ENCODE results near the gene DENND1A. TPM values are rescaled to one million over a fixed set of nuclear protein-coding genes. Genes with fewer than 3 reads are reported as not detected.
"Not testable (repeated sequence)": the region's sequence is repeated elsewhere in the genome, so short reads cannot be mapped to it uniquely, and the experiment has no call there.

DENND1A gene
- total RNA-seq, 1 donor from 2014 or later: 13.6 TPM

- intact Hi-C loops (cut with DNase I): no loop called here
- ATAC-seq: no peak
- DNase-seq (ENCODE audit: missing footprints): no peak
Observed at GRCh38 chr9:123656565-123656964, 273.4 kb downstream of the DENND1A start.

GRCh38 chr9:123655681-123656423 lies 274.1 kb downstream of the DENND1A start:
- DNase-seq (ENCODE audit: missing footprints) (no peak), ATAC-seq (peak; percentile 13)
- intact Hi-C loops (cut with DNase I): no loop called here

- no peak for ATAC-seq
Observed at GRCh38 chr9:123654994-123655637, 274.8 kb downstream of the DENND1A start.

GRCh38 chr9:123654218-123654993 lies 275.5 kb downstream of the DENND1A start:
- no peak for ATAC-seq
- intact Hi-C loops (cut with DNase I): no loop called here

More at GRCh38 chr9:123654994-123655637, 274.8 kb downstream of the DENND1A start:
- intact Hi-C loops (cut with DNase I): no loop called here
- no peak for DNase-seq (ENCODE audit: missing footprints)

GRCh38 chr9:123652416-123652815 lies 277.5 kb downstream of the DENND1A start:
- DNase-seq (ENCODE audit: missing footprints) (no peak), ATAC-seq (no peak)
- intact Hi-C loops (cut with DNase I): no loop called here

More at GRCh38 chr9:123654218-123654993, 275.5 kb downstream of the DENND1A start:
- DNase-seq (ENCODE audit: missing footprints): no peak

- no peak for ATAC-seq
- DNase-seq (ENCODE audit: missing footprints): no peak
- intact Hi-C loops (cut with DNase I): no loop called here
Observed at GRCh38 chr9:123651871-123652270, 278.1 kb downstream of the DENND1A start.

- ATAC-seq: no peak
- intact Hi-C loops (cut with DNase I): no loop called here
Observed at GRCh38 chr9:123651273-123651672, 278.7 kb downstream of the DENND1A start.

GRCh38 chr9:123649909-123650308 lies 280.0 kb downstream of the DENND1A start:
- ATAC-seq (no peak), DNase-seq (ENCODE audit: missing footprints) (no peak)
- intact Hi-C loops (cut with DNase I): no loop called here

More at GRCh38 chr9:123651273-123651672, 278.7 kb downstream of the DENND1A start:
- peak; percentile 56 for DNase-seq (ENCODE audit: missing footprints)

GRCh38 chr9:123647145-123647544 lies 282.8 kb downstream of the DENND1A start:
- intact Hi-C loops (cut with DNase I): no loop called here
- DNase-seq (ENCODE audit: missing footprints) (no peak), ATAC-seq (no peak)

- intact Hi-C loops (cut with DNase I): no loop called here
- DNase-seq (ENCODE audit: missing footprints) (no peak), ATAC-seq (no peak)
Observed at GRCh38 chr9:123645762-123646161, 284.2 kb downstream of the DENND1A start.

- ATAC-seq (no peak), DNase-seq (ENCODE audit: missing footprints) (no peak)
- intact Hi-C loops (cut with DNase I): no loop called here
Observed at GRCh38 chr9:123645126-123645525, 284.8 kb downstream of the DENND1A start.

GRCh38 chr9:123643518-123643917 lies 286.4 kb downstream of the DENND1A start:
- ATAC-seq: no peak
- intact Hi-C loops (cut with DNase I): loop anchor here (5.0 kb wide), 1 partner anchor 99 kb away; no protein-coding TSS in a partner anchor
- no peak for DNase-seq (ENCODE audit: missing footprints)

- intact Hi-C loops (cut with DNase I): loop anchor here (5.0 kb wide), 1 partner anchor 100 kb away; no protein-coding TSS in a partner anchor
- DNase-seq (ENCODE audit: missing footprints): no peak
- ATAC-seq: peak; percentile 83
Observed at GRCh38 chr9:123642291-123643278, 287.3 kb downstream of the DENND1A start.

GRCh38 chr9:123640792-123641222 lies 289.1 kb downstream of the DENND1A start:
- DNase-seq (ENCODE audit: missing footprints) (no peak), ATAC-seq (no peak)
- intact Hi-C loops (cut with DNase I): loop anchor here (5.0 kb wide), 1 partner anchor 101 kb away; no protein-coding TSS in a partner anchor

GRCh38 chr9:123639743-123640142 lies 290.2 kb downstream of the DENND1A start:
- intact Hi-C loops (cut with DNase I): loop anchor here (5.0 kb wide), 1 partner anchor 103 kb away; no protein-coding TSS in a partner anchor
- ATAC-seq: no peak
- no peak for DNase-seq (ENCODE audit: missing footprints)

GRCh38 chr9:123637945-123638634 lies 291.8 kb downstream of the DENND1A start:
- intact Hi-C loops (cut with DNase I): no loop called here
- DNase-seq (ENCODE audit: missing footprints) (no peak), ATAC-seq (no peak)

- DNase-seq (ENCODE audit: missing footprints): no peak
- intact Hi-C loops (cut with DNase I): no loop called here
- peak; percentile 50 for ATAC-seq
Observed at GRCh38 chr9:123637606-123637944, 292.4 kb downstream of the DENND1A start.

- intact Hi-C loops (cut with DNase I); DNase-seq (ENCODE audit: missing footprints); ATAC-seq: not testable (repeated sequence)
Observed at GRCh38 chr9:123636805-123637204, 293.1 kb downstream of the DENND1A start.
